Measurements from ENCODE around the gene TMEM190. TPM values are rescaled to one million over a fixed set of nuclear protein-coding genes. Genes with fewer than 3 reads are reported as not detected.
A peak's percentile ranks its signal among the peaks of the same experiment; 100 is the strongest.

Gene TMEM190
- total and polyA plus RNA-seq, 9 of the 15 experiments (the other 6 are each of a cell fraction or from before 2014, with no cell fraction given) = not detected

DNA sequence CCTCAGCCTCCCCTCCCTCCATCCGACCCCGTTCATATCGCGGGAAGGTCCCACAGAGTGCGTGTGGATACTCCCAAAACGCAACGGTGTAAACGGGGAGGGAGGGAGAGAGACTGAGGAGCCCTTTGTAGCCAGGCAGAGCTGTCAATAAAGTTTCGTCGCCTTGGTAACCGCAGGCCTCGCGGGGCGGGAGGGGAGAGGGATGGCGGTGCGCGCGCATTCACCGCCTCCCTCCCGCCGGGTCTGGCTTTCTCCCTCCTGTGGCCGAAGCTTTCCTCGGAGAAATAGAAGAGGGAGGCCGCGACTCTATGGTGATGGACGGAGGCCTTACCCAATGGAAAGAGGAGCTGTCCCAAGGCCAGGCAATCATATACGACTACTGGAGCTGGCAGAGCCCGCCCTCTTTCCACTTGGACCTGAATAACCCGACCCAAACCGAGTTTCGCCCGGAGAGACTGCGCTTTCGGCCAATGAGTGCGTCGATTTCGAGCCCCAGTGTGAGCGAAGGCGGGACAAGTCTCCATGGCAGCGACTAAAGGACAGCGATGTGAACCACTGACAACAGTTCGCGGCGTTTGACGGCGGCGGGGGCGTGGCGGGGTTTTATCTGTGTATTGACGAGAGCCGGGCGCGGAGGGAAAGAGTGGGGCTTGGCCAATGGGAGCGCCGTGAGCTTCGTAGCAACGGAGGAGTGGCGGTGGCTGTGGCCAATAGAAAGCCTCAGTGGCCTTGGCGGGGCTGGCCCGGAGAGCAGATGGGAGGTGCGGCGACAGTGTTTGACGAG is 37.3 kb upstream of the TMEM190 start, which contains the start of gene KMT5C (continued):
- TF ChIP-seq, protein P1, sequence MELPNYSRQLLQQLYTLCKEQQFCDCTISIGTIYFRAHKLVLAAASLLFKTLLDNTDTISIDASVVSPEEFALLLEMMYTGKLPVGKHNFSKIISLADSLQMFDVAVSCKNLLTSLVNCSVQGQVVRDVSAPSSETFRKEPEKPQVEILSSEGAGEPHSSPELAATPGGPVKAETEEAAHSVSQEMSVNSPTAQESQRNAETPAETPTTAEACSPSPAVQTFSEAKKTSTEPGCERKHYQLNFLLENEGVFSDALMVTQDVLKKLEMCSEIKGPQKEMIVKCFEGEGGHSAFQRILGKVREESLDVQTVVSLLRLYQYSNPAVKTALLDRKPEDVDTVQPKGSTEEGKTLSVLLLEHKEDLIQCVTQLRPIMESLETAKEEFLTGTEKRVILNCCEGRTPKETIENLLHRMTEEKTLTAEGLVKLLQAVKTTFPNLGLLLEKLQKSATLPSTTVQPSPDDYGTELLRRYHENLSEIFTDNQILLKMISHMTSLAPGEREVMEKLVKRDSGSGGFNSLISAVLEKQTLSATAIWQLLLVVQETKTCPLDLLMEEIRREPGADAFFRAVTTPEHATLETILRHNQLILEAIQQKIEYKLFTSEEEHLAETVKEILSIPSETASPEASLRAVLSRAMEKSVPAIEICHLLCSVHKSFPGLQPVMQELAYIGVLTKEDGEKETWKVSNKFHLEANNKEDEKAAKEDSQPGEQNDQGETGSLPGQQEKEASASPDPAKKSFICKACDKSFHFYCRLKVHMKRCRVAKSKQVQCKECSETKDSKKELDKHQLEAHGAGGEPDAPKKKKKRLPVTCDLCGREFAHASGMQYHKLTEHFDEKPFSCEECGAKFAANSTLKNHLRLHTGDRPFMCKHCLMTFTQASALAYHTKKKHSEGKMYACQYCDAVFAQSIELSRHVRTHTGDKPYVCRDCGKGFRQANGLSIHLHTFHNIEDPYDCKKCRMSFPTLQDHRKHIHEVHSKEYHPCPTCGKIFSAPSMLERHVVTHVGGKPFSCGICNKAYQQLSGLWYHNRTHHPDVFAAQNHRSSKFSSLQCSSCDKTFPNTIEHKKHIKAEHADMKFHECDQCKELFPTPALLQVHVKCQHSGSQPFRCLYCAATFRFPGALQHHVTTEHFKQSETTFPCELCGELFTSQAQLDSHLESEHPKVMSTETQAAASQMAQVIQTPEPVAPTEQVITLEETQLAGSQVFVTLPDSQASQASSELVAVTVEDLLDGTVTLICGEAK (IDR thresholded peaks at IDR 0.05) = peak; percentile 99
- TF ChIP-seq, protein P1 (CRISPR knock-in tag; IDR thresholded peaks at IDR 0.05) = peak; percentile 100
- no peak for TF ChIP-seq YBX1 (IDR thresholded peaks at IDR 0.05)
- no peak for TF ChIP-seq ZNF277 (CRISPR knock-in tag; IDR thresholded peaks at IDR 0.05; ENCODE audit: borderline replicate concordance)
- TF ChIP-seq HEY1 (CRISPR knock-in tag; IDR thresholded peaks at IDR 0.05; ENCODE audit: borderline replicate concordance) = no peak
- no peak for TF ChIP-seq ZNF311 (CRISPR knock-in tag; IDR thresholded peaks at IDR 0.05)
- TF ChIP-seq ZNF354B (CRISPR knock-in tag; IDR thresholded peaks at IDR 0.05) = no peak
- TF ChIP-seq RAD51 (IDR thresholded peaks at IDR 0.05; ENCODE audit: borderline replicate concordance, low read depth) = no peak
- TF ChIP-seq ZNF583 (CRISPR knock-in tag; IDR thresholded peaks at IDR 0.05) = no peak
- TF ChIP-seq POLR2A (conservative IDR thresholded peaks at IDR 0.05) = no peak; the same call in 1 of the 2 replicates
- no peak for TF ChIP-seq ATF2 (CRISPR knock-in tag; IDR thresholded peaks at IDR 0.05)
- TF ChIP-seq ZNF140 (CRISPR knock-in tag; IDR thresholded peaks at IDR 0.05) = no peak
- TF ChIP-seq, protein P2, sequence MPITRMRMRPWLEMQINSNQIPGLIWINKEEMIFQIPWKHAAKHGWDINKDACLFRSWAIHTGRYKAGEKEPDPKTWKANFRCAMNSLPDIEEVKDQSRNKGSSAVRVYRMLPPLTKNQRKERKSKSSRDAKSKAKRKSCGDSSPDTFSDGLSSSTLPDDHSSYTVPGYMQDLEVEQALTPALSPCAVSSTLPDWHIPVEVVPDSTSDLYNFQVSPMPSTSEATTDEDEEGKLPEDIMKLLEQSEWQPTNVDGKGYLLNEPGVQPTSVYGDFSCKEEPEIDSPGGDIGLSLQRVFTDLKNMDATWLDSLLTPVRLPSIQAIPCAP (CRISPR knock-in tag; IDR thresholded peaks at IDR 0.05; ENCODE audit: borderline replicate concordance) = no peak
- no peak for TF ChIP-seq FIP1L1 (IDR thresholded peaks at IDR 0.05; ENCODE audit: low read depth, low read length, poor library complexity, severe bottlenecking)
- no peak; the same call in 1 of the 2 replicates for TF ChIP-seq ATF1 (CRISPR knock-in tag; IDR thresholded peaks at IDR 0.05)
- TF ChIP-seq ATF1 (tag; IDR thresholded peaks at IDR 0.05) = peak; percentile 99

Measured in K562 (cell line).